HCT116 (cell line): ENCODE results near the gene PNMA6E. TPM values are rescaled to one million over a fixed set of nuclear protein-coding genes. Genes with fewer than 3 reads are reported as not detected.

Experiments used
- ATAC-seq: fragments of 200-7000 bp; cut with Tn5 transposase; 2 replicates; pipeline ENCODE4 v1.9.1; 2020; ENCODE audit warnings: mild to moderate bottlenecking, moderate library complexity
- BruUV-seq: library from RNA; stranded (reverse); fragments of 400-500 nt; replicated peaks from 2 replicates; lab custom pipeline; 2021; lab: Mats Ljungman, UMichigan
- CTCF ChIA-PET: fragments of 300-600 bp; sonication (Branson Sonifier 250); formaldehyde crosslinking; loops from one replicate; lab custom pipeline; 2021; ENCODE audit warnings: antibody characterized with exemption; lab: Charles Lee
- POLR2A ChIA-PET: fragments of 300-600, 350-600 bp; sonication (Branson Sonifier 250); formaldehyde crosslinking; loops from one replicate; lab custom pipeline; 2021; ENCODE audit warnings: antibody characterized with exemption; lab: Charles Lee
- RAD21 ChIA-PET, 2 experiments: fragments of 300-600 bp; sonication (Branson Sonifier 250); formaldehyde crosslinking; loops; one replicate each; lab custom pipeline; 2023; ENCODE audit warnings: low total read pairs in 2 of 2; ENCODE audit not compliant: uncharacterized antibody in 2 of 2, unreplicated experiment in 2 of 2, low non-redundant PET in 1 of 2; lab: Charles Lee
- DNase-seq: peaks from one replicate; pipeline ENCODE4 v3.0.0-alpha.2; 2010; ENCODE audit warnings: low read depth, low spot score
- H2AFZ ChIP-seq: fragments of 200-600 bp; shearing (Covaris generic), sonication (generic); 2 replicates; pipeline ENCODE4 v1.6.1; 2017; ENCODE audit warnings: low read depth, mixed run types, mixed read lengths, antibody characterized with exemption, low read length; ENCODE audit not compliant: poor library complexity, severe bottlenecking
- H3K27ac ChIP-seq: 2 replicates; pipeline ENCODE4 v1.5.1; 2012; ENCODE audit warnings: low read depth, low read length
- H3K27me3 ChIP-seq: fragments of 200-600 bp; sonication (generic); 2 replicates; pipeline ENCODE4 v1.6.1; 2016; ENCODE audit warnings: mixed run types, low read length, mixed read lengths; ENCODE audit not compliant: insufficient read depth
- H3K36me3 ChIP-seq, 2 experiments: fragments of 200-500 bp in 1 of 2; fragments of 200-600 bp in 1 of 2; sonication (Bioruptor generic) in 1 of 2; sonication (generic) in 1 of 2; 2 replicates each; pipeline versions ENCODE4 v1.5.1 to v1.6.1; 2014 to 2016; ENCODE audit warnings: low read length in 2 of 2, inconsistent platforms in 1 of 2, mixed read lengths in 1 of 2, mixed run types in 1 of 2; ENCODE audit not compliant: insufficient read depth in 2 of 2, control insufficient read depth in 1 of 2
- H3K4me1 ChIP-seq, 2 experiments: fragments of 200-600 bp in 1 of 2; sonication (generic) in 1 of 2; 2 replicates each; pipeline versions ENCODE4 v1.5.1 to v1.6.1; 2012 to 2017; ENCODE audit warnings: low read length in 2 of 2, inconsistent platforms in 1 of 2, mild to moderate bottlenecking in 1 of 2, mixed read lengths in 1 of 2, mixed run types in 1 of 2, moderate library complexity in 1 of 2; ENCODE audit not compliant: insufficient read depth in 2 of 2, control insufficient read depth in 1 of 2
- H3K4me2 ChIP-seq: fragments of 200-600 bp; sonication (generic); 2 replicates; pipeline ENCODE4 v1.6.1; 2017; ENCODE audit warnings: mixed run types, low read length, mixed read lengths
- H3K4me3 ChIP-seq, 2 experiments: fragments of 200-600 bp in 1 of 2; sonication (generic) in 1 of 2; replicated peaks in 1 of 2; 2 replicates each; pipeline ENCODE4 v1.5.1; 2011 to 2016; ENCODE audit warnings: low read length in 2 of 2, control low read depth in 1 of 2, low read depth in 1 of 2, mild to moderate bottlenecking in 1 of 2, mixed read lengths in 1 of 2, mixed run types in 1 of 2
- H3K79me2 ChIP-seq: fragments of 200-600 bp; sonication (generic); 2 replicates; pipeline ENCODE4 v1.6.1; 2017; ENCODE audit warnings: mild to moderate bottlenecking, mixed run types, low read length, moderate library complexity, mixed read lengths; ENCODE audit not compliant: insufficient read depth
- H3K9ac ChIP-seq: fragments of 200-600 bp; sonication (generic); 2 replicates; pipeline ENCODE4 v1.6.1; 2016; ENCODE audit warnings: low read length, mixed read lengths
- H3K9me2 ChIP-seq: fragments of 200-600 bp; sonication (generic), shearing (Covaris generic); 2 replicates; pipeline ENCODE4 v1.6.1; 2017; ENCODE audit warnings: mixed run types, mild to moderate bottlenecking, moderate library complexity; ENCODE audit not compliant: insufficient read depth
- H3K9me3 ChIP-seq, 2 experiments: fragments of 200-500 bp in 1 of 2; fragments of 200-600 bp in 1 of 2; sonication (Bioruptor generic) in 1 of 2; sonication (generic) in 1 of 2; 2 replicates each; pipeline ENCODE4 v1.6.1; 2014 to 2017; ENCODE audit warnings: low read length in 2 of 2, mixed read lengths in 2 of 2, inconsistent platforms in 1 of 2, low read depth in 1 of 2, mild to moderate bottlenecking in 1 of 2, mixed run types in 1 of 2, moderate library complexity in 1 of 2; ENCODE audit not compliant: control insufficient read depth in 1 of 2, insufficient read depth in 1 of 2
- H4K20me1 ChIP-seq: fragments of 200-600 bp; sonication (generic), shearing (Covaris generic); 2 replicates; pipeline ENCODE4 v1.6.1; 2017; ENCODE audit warnings: mixed run types, mild to moderate bottlenecking, moderate library complexity; ENCODE audit not compliant: insufficient read depth
- CBX3 ChIP-seq: IDR thresholded peaks from 2 replicates; pipeline ENCODE4 v1.6.1; 2012; ENCODE audit warnings: low read depth
- CTCF ChIP-seq, 3 experiments: fragments of 200-600 bp in 1 of 3; sonication (generic) in 1 of 3; IDR thresholded peaks in 2 of 3; conservative IDR thresholded peaks in 1 of 3; 2 replicates each; pipeline ENCODE4 v1.5.1; 2012 to 2017; ENCODE audit warnings: low read depth in 2 of 3, low read length in 2 of 3, antibody characterized with exemption in 1 of 3, borderline replicate concordance in 1 of 3, control low read depth in 1 of 3, mild to moderate bottlenecking in 1 of 3, mixed read lengths in 1 of 3, mixed run types in 1 of 3, moderate library complexity in 1 of 3; ENCODE audit not compliant: insufficient read depth in 1 of 3
- EGR1 ChIP-seq: IDR thresholded peaks from 2 replicates; pipeline ENCODE4 v1.6.1; 2012; ENCODE audit warnings: low read depth
- ELF1 ChIP-seq: IDR thresholded peaks from 2 replicates; pipeline ENCODE4 v1.6.1; 2012; ENCODE audit warnings: low read depth, borderline replicate concordance
- EZH2phosphoT487 ChIP-seq: fragments of 200-600 bp; IDR thresholded peaks from 2 replicates; pipeline ENCODE4 v1.6.1; 2018; ENCODE audit warnings: antibody characterized with exemption, borderline replicate concordance
- FOSL1 ChIP-seq: IDR thresholded peaks from 2 replicates; pipeline ENCODE4 v1.6.1; 2012; ENCODE audit warnings: low read depth
- JUND ChIP-seq: IDR thresholded peaks from 2 replicates; pipeline ENCODE4 v1.6.1; 2012
- POLR2A ChIP-seq: IDR thresholded peaks from 2 replicates; pipeline ENCODE4 v1.7.0; 2011; ENCODE audit warnings: borderline replicate concordance; ENCODE audit not compliant: insufficient read depth, insufficient read length; ENCODE audit errors: extremely low read depth
- POLR2AphosphoS5 ChIP-seq: IDR thresholded peaks from 2 replicates; pipeline ENCODE4 v1.6.1; 2011; ENCODE audit warnings: mild to moderate bottlenecking, low read depth, low read length, moderate library complexity
- RAD21 ChIP-seq: IDR thresholded peaks from 2 replicates; pipeline ENCODE4 v1.6.1; 2012; ENCODE audit warnings: low read depth, mild to moderate bottlenecking
- SRF ChIP-seq: IDR thresholded peaks from 2 replicates; pipeline ENCODE4 v1.6.1; 2012; ENCODE audit warnings: low read depth
- TCF7L2 ChIP-seq: IDR thresholded peaks from 2 replicates; pipeline ENCODE4 v1.7.0; 2011; ENCODE audit warnings: borderline replicate concordance, inconsistent platforms; ENCODE audit not compliant: insufficient read depth, insufficient read length; ENCODE audit errors: extremely low read depth
- YY1 ChIP-seq: IDR thresholded peaks from 2 replicates; pipeline ENCODE4 v1.6.1; 2011; ENCODE audit warnings: low read length, low read depth, moderate library complexity, mild to moderate bottlenecking; ENCODE audit not compliant: insufficient replicate concordance; ENCODE audit errors: extremely low read depth
- ZBTB33 ChIP-seq: IDR thresholded peaks from 2 replicates; pipeline ENCODE4 v1.6.1; 2011; ENCODE audit warnings: mild to moderate bottlenecking, low read length, moderate library complexity; ENCODE audit not compliant: insufficient replicate concordance; ENCODE audit errors: extremely low read depth
- ZFX ChIP-seq: fragments of 450-650 bp; IDR thresholded peaks from 2 replicates; pipeline ENCODE4 v1.6.1; 2017
- ZNF274 ChIP-seq: fragments of 200-500 bp; sonication (Bioruptor generic); IDR thresholded peaks from 2 replicates; pipeline ENCODE4 v1.6.1; 2014; ENCODE audit warnings: mild to moderate bottlenecking, low read depth, low read length, inconsistent platforms
- intact Hi-C: fragments of 100-400 bp; cut with micrococcal nuclease; formaldehyde crosslinking; loops from 2 replicates; pipeline ENCODE4 v1.10.0; 2022
- total RNA-seq: library from RNA; stranded (reverse); gene quantifications from one replicate; pipeline ENCODE4 v1.2.1, GENCODE V29; 2021; ENCODE audit not compliant: unreplicated experiment
- TF ChIP-seq, protein P1 (sequence below): IDR thresholded peaks from 2 replicates; pipeline ENCODE4 v1.6.1; 2012; ENCODE audit warnings: low read depth
- TF ChIP-seq, protein P2 (sequence below): IDR thresholded peaks from 2 replicates; pipeline ENCODE4 v1.6.1; 2012

Gene PNMA6E
- total RNA-seq, 1 experiment from 2014 or later: not detected

DNA sequence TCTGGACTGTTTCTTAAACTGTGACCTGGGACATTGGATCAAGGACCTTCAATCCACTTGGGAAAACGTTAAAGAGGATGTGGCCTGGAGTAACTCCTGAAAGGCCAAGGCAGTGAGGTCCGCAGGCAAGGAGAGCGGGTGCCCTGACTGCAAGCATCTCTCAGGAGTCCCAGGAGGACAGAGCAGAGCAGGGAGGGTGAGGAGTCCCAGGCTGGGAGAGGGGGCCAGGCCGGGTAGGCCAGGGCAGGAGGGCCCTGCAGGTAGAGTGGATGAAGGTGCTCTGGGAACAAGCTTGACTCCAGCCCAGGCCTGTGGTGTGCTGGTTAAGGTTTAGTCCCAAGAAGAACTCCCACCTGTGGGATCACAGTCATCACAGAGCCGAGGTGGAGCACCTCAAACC is 13.8 kb downstream of the PNMA6E start:
- no peaks in the 10 kb centered on the region for H4K20me1 ChIP-seq
- intact Hi-C loops: no loop called here
- CTCF ChIA-PET: no interaction called here
- no peak overlapping the region for H3K4me2 ChIP-seq
- RAD21 ChIA-PET: no interaction called here
- H3K9me2 ChIP-seq: no peaks in the 10 kb centered on the region
- no peak for TF ChIP-seq TCF7L2
- TF ChIP-seq RAD21: no peak
- no peak for TF ChIP-seq POLR2A
- no peak for TF ChIP-seq EGR1
- TF ChIP-seq, protein P1, sequence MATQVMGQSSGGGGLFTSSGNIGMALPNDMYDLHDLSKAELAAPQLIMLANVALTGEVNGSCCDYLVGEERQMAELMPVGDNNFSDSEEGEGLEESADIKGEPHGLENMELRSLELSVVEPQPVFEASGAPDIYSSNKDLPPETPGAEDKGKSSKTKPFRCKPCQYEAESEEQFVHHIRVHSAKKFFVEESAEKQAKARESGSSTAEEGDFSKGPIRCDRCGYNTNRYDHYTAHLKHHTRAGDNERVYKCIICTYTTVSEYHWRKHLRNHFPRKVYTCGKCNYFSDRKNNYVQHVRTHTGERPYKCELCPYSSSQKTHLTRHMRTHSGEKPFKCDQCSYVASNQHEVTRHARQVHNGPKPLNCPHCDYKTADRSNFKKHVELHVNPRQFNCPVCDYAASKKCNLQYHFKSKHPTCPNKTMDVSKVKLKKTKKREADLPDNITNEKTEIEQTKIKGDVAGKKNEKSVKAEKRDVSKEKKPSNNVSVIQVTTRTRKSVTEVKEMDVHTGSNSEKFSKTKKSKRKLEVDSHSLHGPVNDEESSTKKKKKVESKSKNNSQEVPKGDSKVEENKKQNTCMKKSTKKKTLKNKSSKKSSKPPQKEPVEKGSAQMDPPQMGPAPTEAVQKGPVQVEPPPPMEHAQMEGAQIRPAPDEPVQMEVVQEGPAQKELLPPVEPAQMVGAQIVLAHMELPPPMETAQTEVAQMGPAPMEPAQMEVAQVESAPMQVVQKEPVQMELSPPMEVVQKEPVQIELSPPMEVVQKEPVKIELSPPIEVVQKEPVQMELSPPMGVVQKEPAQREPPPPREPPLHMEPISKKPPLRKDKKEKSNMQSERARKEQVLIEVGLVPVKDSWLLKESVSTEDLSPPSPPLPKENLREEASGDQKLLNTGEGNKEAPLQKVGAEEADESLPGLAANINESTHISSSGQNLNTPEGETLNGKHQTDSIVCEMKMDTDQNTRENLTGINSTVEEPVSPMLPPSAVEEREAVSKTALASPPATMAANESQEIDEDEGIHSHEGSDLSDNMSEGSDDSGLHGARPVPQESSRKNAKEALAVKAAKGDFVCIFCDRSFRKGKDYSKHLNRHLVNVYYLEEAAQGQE: no peak
- no peak for TF ChIP-seq EZH2phosphoT487
- TF ChIP-seq JUND: no peak
- TF ChIP-seq, protein P2, sequence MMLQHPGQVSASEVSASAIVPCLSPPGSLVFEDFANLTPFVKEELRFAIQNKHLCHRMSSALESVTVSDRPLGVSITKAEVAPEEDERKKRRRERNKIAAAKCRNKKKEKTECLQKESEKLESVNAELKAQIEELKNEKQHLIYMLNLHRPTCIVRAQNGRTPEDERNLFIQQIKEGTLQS: no peak
- no peak for TF ChIP-seq CBX3
- no peak for TF ChIP-seq ZFX
- TF ChIP-seq ZBTB33: no peak
- no peak for TF ChIP-seq ELF1
- TF ChIP-seq CTCF (IDR thresholded peaks at IDR 0.05 in 2 of 3, conservative IDR thresholded peaks at IDR 0.05 in 1 of 3; ENCODE audit: borderline replicate concordance in 1 of 3, insufficient read depth in 1 of 3, low read depth in 2 of 3, low read length in 2 of 3): no peak
- no peak for TF ChIP-seq POLR2AphosphoS5
- TF ChIP-seq YY1: no peak
- TF ChIP-seq FOSL1: no peak
- no peak for TF ChIP-seq SRF
- no peak for TF ChIP-seq ZNF274
- H3K9me3 ChIP-seq: no peaks in the 10 kb centered on the region
- H3K36me3 ChIP-seq: no peaks in the 10 kb centered on the region
- POLR2A ChIA-PET: no interaction called here
- H3K79me2 ChIP-seq: no peaks in the 10 kb centered on the region
- no peak for ATAC-seq
- no TSS peak for BruUV-seq
- H3K4me3 ChIP-seq: no peak overlapping the region
- no peaks in the 10 kb centered on the region for H3K4me1 ChIP-seq
- H2AFZ ChIP-seq: no peak overlapping the region
- no peak for DNase-seq
- no peaks in the 10 kb centered on the region for H3K27me3 ChIP-seq
- H3K9ac ChIP-seq: no peak overlapping the region
- H3K27ac ChIP-seq: no peak overlapping the region
